WI38 (cell line): ENCODE data around the gene CCNL2.

ENCODE experiments used
- H3K4me3 ChIP-seq: 2 replicates; pipeline ENCODE4 v1.5.1; 2011; ENCODE audit warnings: low read depth, mild to moderate bottlenecking, control low read depth, low read length
- TF ChIP-seq, protein P1 (sequence below): IDR thresholded peaks from 2 replicates; pipeline ENCODE4 v1.5.1; 2012; ENCODE audit warnings: low read depth, mild to moderate bottlenecking, control low read depth, low read length

The CCNL2 gene

DNA sequence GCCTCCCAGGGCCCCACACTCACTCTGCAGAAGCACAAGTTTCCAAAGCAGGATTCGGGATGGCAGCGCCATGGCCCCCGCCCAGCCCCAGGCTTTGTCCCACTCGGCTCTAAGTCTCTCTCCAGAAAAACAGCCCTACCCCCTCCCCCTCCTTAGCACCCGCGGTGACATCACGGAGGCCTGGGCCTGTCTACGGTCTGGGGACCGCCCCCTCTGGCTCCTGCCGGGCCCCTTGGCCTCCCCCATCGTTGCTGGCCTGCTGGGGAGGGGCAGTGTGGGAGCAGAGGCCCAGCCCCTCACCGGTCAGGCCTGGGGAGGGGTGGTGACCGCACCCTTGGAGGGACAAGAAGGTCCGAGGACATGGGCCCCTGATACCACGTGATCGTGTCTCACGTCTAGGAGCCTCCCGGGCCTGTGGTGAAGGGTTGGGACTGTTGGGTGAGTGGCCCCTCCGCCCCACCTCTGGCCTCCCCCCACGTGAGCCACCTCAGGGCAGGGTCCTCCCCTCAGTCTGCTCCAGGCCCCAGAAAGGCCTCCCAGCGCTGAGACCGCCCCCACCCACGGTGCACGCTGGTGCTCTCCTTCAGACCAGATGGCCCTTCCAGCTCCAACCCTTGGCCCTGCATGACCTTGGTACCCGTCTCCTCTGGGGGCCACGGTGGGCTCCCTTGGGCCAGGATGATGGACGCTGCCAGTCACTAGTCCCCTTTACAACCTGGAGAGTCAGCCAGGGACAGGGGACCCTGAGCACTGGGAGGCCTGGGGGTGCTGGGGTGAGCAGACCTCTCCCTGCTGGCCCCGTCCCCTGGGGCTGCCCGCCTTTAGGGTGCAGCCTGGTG is 40.5 kb downstream of the CCNL2 start, which contains the start of gene MXRA8:
Gene MXRA8, minus strand, starts transcription at position 123 of the 839 bp plus-strand sequence. Its CDS starts 51 bp downstream, at position 72.
- peak within 1 kb of the TSS; percentile 96 for H3K4me3 ChIP-seq
- TF ChIP-seq, protein P1, sequence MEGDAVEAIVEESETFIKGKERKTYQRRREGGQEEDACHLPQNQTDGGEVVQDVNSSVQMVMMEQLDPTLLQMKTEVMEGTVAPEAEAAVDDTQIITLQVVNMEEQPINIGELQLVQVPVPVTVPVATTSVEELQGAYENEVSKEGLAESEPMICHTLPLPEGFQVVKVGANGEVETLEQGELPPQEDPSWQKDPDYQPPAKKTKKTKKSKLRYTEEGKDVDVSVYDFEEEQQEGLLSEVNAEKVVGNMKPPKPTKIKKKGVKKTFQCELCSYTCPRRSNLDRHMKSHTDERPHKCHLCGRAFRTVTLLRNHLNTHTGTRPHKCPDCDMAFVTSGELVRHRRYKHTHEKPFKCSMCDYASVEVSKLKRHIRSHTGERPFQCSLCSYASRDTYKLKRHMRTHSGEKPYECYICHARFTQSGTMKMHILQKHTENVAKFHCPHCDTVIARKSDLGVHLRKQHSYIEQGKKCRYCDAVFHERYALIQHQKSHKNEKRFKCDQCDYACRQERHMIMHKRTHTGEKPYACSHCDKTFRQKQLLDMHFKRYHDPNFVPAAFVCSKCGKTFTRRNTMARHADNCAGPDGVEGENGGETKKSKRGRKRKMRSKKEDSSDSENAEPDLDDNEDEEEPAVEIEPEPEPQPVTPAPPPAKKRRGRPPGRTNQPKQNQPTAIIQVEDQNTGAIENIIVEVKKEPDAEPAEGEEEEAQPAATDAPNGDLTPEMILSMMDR, result no peak

GRCh38 chr1:1357871-1358432 is 41.2 kb downstream of the CCNL2 start:
- H3K4me3 ChIP-seq, result peak overlapping the region; percentile 96
- TF ChIP-seq, protein P1, result no peak

GRCh38 chr1:1356796-1357401 is 42.2 kb downstream of the CCNL2 start:
- TF ChIP-seq, protein P1, result no peak
- peak overlapping the region; percentile 96 for H3K4me3 ChIP-seq

DNA sequence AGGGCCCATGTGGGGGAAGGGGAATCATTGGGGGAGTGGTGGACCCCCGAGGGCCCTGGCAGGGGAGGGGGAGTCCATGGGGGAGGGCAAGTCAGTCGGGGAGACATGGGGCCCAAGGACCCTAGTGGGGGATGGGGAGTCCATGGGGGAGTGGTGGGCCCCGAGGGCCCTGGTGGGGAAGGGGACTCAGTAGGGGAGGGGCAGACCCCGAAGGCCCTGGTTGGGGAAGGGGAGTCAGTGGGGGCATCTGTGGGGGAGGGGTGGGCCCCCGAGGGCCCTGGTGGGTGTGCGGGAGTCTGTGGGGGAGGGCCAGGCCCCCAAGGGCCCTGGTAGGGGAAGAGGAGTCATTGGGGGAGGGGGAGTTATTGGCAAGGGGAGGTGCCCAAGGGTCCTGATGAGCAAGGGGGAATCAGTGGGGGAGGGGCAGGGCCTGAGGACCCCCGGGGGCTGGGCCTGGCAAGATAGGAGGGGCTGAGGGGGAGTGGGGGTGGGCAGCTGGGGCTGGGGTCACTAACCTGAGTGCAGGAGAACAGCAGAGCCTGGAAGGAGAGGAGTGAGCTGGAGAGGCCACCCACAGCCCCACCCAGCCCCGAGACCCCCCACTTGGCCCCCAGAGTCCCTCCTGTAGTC is 42.9 kb downstream of the CCNL2 start:
- H3K4me3 ChIP-seq, result peak overlapping the region; percentile 96

GRCh38 chr1:1355416-1355815 is 43.7 kb downstream of the CCNL2 start:
- H3K4me3 ChIP-seq, result peak overlapping the region; percentile 41
- TF ChIP-seq, protein P1, result no peak

More for the DNA sequence above, 42.9 kb downstream of the CCNL2 start:
- TF ChIP-seq, protein P1, result no peak

- no peak overlapping the region for H3K4me3 ChIP-seq
- TF ChIP-seq, protein P1, result no peak
These were observed 44.6 kb downstream of the CCNL2 start for GRCh38 chr1:1354271-1355247.
